A673 (cell line): Measurements from ENCODE around the gene SERINC3. TPM values are rescaled to one million over a fixed set of nuclear protein-coding genes. Genes with fewer than 3 reads are reported as not detected.

Experiments
- BruUV-seq: library from RNA; stranded (reverse); fragments of 400-500 nt; replicated peaks from 2 replicates; lab custom pipeline; 2021; lab: Mats Ljungman, UMichigan
- CTCF ChIA-PET: fragments of 300-600 bp; sonication (Branson Sonifier 250); formaldehyde crosslinking; loops from one replicate; lab custom pipeline; 2022; ENCODE audit warnings: antibody characterized with exemption; lab: Charles Lee
- POLR2A ChIA-PET: fragments of 300-600 bp; sonication (Branson Sonifier 250); formaldehyde crosslinking; loops from one replicate; lab custom pipeline; 2022; ENCODE audit warnings: antibody characterized with exemption; ENCODE audit not compliant: low non-redundant PET; lab: Charles Lee
- DNase-seq: peaks from one replicate; pipeline ENCODE4 v3.0.0-alpha.2; 2015; ENCODE audit warnings: low spot score
- H3K27ac ChIP-seq: fragments of 200-600 bp; sonication (generic); 2 replicates; pipeline ENCODE4 v1.5.1; 2016; ENCODE audit warnings: mixed run types, low read depth, mild to moderate bottlenecking, mixed read lengths, antibody characterized with exemption, low read length; ENCODE audit not compliant: poor library complexity, severe bottlenecking
- H3K27me3 ChIP-seq: fragments of 200-600 bp; sonication (generic); replicated peaks from 2 replicates; pipeline ENCODE4 v1.6.1; 2017; ENCODE audit warnings: mixed run types, low read depth, mild to moderate bottlenecking, mixed read lengths, antibody characterized with exemption, low read length; ENCODE audit not compliant: insufficient read depth, poor library complexity
- H3K36me3 ChIP-seq: fragments of 200-600 bp; sonication (generic); 2 replicates; pipeline ENCODE4 v1.6.1; 2016; ENCODE audit warnings: mixed run types, mild to moderate bottlenecking, mixed read lengths, antibody characterized with exemption, low read length; ENCODE audit not compliant: insufficient read depth, poor library complexity, severe bottlenecking
- H3K4me1 ChIP-seq: fragments of 200-600 bp; sonication (generic); 2 replicates; pipeline ENCODE4 v1.6.1; 2017; ENCODE audit warnings: mixed run types, mild to moderate bottlenecking, mixed read lengths, antibody characterized with exemption, low read length; ENCODE audit not compliant: insufficient read depth, poor library complexity, severe bottlenecking
- H3K4me3 ChIP-seq: fragments of 200-600 bp; sonication (generic); 2 replicates; pipeline ENCODE4 v1.5.1; 2016; ENCODE audit warnings: low read depth, mixed run types, mild to moderate bottlenecking, mixed read lengths, low read length; ENCODE audit not compliant: poor library complexity, severe bottlenecking
- H3K9me3 ChIP-seq: fragments of 200-600 bp; sonication (generic); 2 replicates; pipeline ENCODE4 v1.6.1; 2016; ENCODE audit warnings: mixed run types, low read depth, mild to moderate bottlenecking, mixed read lengths, antibody characterized with exemption, low read length; ENCODE audit not compliant: poor library complexity, severe bottlenecking
- CTCF ChIP-seq: fragments of 300-800, 200-600 bp; sonication (generic); conservative IDR thresholded peaks from 2 replicates; pipeline ENCODE4 v1.5.1; 2017; ENCODE audit warnings: low read depth, mild to moderate bottlenecking, antibody characterized with exemption, low read length, moderate library complexity, mixed read lengths
- EZH2 ChIP-seq: fragments of 200-600 bp; sonication (generic); IDR thresholded peaks from 2 replicates; pipeline ENCODE4 v1.6.1; 2017; ENCODE audit warnings: borderline replicate concordance, low read depth, mild to moderate bottlenecking, mixed read lengths, antibody characterized with exemption, low read length; ENCODE audit not compliant: poor library complexity, severe bottlenecking
- intact Hi-C: fragments of 100-400 bp; cut with micrococcal nuclease; formaldehyde crosslinking; loops from one replicate; pipeline ENCODE4 v1.10.0; 2022; ENCODE audit not compliant: unreplicated experiment
- total RNA-seq: library from RNA; stranded (reverse); gene quantifications from 2 replicates; pipeline ENCODE4 v1.2.3, GENCODE V29; 2021

The SERINC3 gene
- total RNA-seq, 1 experiment from 2014 or later, result 50.5 TPM

- POLR2A ChIA-PET, result no interaction called here
- Histone ChIP-seq H3K36me3 (no peaks in the 10 kb centered on the region), H3K4me3 (peak overlapping the region; percentile 97), H3K9me3 (no peaks in the 10 kb centered on the region), H3K27ac (peak overlapping the region; percentile 96), H3K27me3 (no peaks in the 10 kb centered on the region), H3K4me1 (peaks cover 11% of the 10 kb centered on the region)
- TF ChIP-seq CTCF (no peak), EZH2 (no peak)
- BruUV-seq, result no TSS peak
- CTCF ChIA-PET, result no interaction called here
- intact Hi-C loops, result loop anchor here (5.0 kb wide), 1 partner anchor 76 kb away; no protein-coding TSS in a partner anchor
- no peak for DNase-seq
These were observed 989 bp downstream of the SERINC3 start for GRCh38 chr20:44520881-44521280.

GRCh38 chr20:44518248-44518647 lies 3.6 kb downstream of the SERINC3 start:
- no peak for DNase-seq
- no peak for TF ChIP-seq CTCF
- no peak for TF ChIP-seq EZH2
- Histone ChIP-seq H3K9me3 (no peaks in the 10 kb centered on the region), H3K27ac (no peak overlapping the region), H3K4me3 (no peak overlapping the region), H3K36me3 (no peaks in the 10 kb centered on the region), H3K4me1 (peaks cover 11% of the 10 kb centered on the region), H3K27me3 (no peaks in the 10 kb centered on the region)
- no TSS peak for BruUV-seq
- ChIA-PET CTCF (interaction anchor here (0.7 kb wide), 1 partner anchor 134 kb away, joined by 4 read pairs; no protein-coding TSS in a partner anchor), POLR2A (interaction anchor here (0.6 kb wide), 1 partner anchor 109 kb away, joined by 5 read pairs; no protein-coding TSS in a partner anchor)
- intact Hi-C loops, result no loop called here

- Histone ChIP-seq H3K27me3 (no peaks in the 10 kb centered on the region), H3K4me3 (no peak overlapping the region), H3K36me3 (no peaks in the 10 kb centered on the region), H3K4me1 (peaks cover 10% of the 10 kb centered on the region), H3K27ac (no peak overlapping the region), H3K9me3 (no peaks in the 10 kb centered on the region)
- BruUV-seq, result no TSS peak
- TF ChIP-seq EZH2 (no peak), CTCF (no peak)
- POLR2A ChIA-PET, result no interaction called here
- CTCF ChIA-PET, result interaction anchor here (0.7 kb wide), 1 partner anchor 46 kb away, joined by 6 read pairs; no protein-coding TSS in a partner anchor
- DNase-seq, result no peak
- intact Hi-C loops, result no loop called here
These were observed 4.4 kb downstream of the SERINC3 start for GRCh38 chr20:44517454-44517853.
